GM23338 (cell line): ENCODE measurements around the gene CDCP1. TPM values are rescaled to one million over a fixed set of nuclear protein-coding genes. Genes with fewer than 3 reads are reported as not detected.

Experiments
- ATAC-seq: fragments of 200-7000 bp; cut with Tn5 transposase; 3 replicates; pipeline ENCODE4 v1.9.1; 2020
- DNase-seq: peaks from one replicate; pipeline ENCODE4 v3.0.0-alpha.2; 2015; ENCODE audit warnings: low spot score
- H2AFZ ChIP-seq: fragments of 200-600 bp; sonication (generic); 2 replicates; pipeline ENCODE4 v1.8.0; 2016; ENCODE audit warnings: antibody characterized with exemption, mild to moderate bottlenecking, moderate library complexity
- H3F3A ChIP-seq: fragments of 200-600 bp; sonication (generic); replicated peaks from 2 replicates; pipeline ENCODE4 v1.8.0; 2017; ENCODE audit warnings: antibody characterized with exemption, mixed run types, low read depth
- H3K27ac ChIP-seq: fragments of 200-600 bp; sonication (generic); 2 replicates; pipeline ENCODE4 v1.6.1; 2016; ENCODE audit warnings: low read depth
- H3K27me3 ChIP-seq: fragments of 200-600 bp; sonication (generic); 2 replicates; pipeline ENCODE4 v1.8.0; 2016; ENCODE audit warnings: mild to moderate bottlenecking, mixed run types, moderate library complexity; ENCODE audit not compliant: insufficient read depth
- H3K36me3 ChIP-seq: fragments of 200-600 bp; sonication (generic); 2 replicates; pipeline ENCODE4 v1.8.0; 2016; ENCODE audit warnings: mild to moderate bottlenecking; ENCODE audit not compliant: insufficient read depth
- H3K4me1 ChIP-seq: fragments of 200-600 bp; sonication (generic); 2 replicates; pipeline ENCODE4 v1.8.0; 2016; ENCODE audit warnings: mild to moderate bottlenecking, moderate library complexity; ENCODE audit not compliant: insufficient read depth
- H3K4me2 ChIP-seq: fragments of 200-600 bp; sonication (generic); 2 replicates; pipeline ENCODE4 v1.7.1; 2017; ENCODE audit warnings: mixed run types
- H3K4me3 ChIP-seq: fragments of 200-600 bp; sonication (generic); 2 replicates; pipeline ENCODE4 v1.6.1; 2016; ENCODE audit warnings: mixed run types
- H3K79me2 ChIP-seq: fragments of 200-600 bp; sonication (generic); replicated peaks from 2 replicates; pipeline ENCODE4 v1.8.0; 2017; ENCODE audit warnings: mild to moderate bottlenecking; ENCODE audit not compliant: insufficient read depth
- H3K9me2 ChIP-seq: fragments of 200-600 bp; sonication (generic); 2 replicates; pipeline ENCODE4 v1.8.0; 2017; ENCODE audit not compliant: insufficient read depth
- H4K20me1 ChIP-seq: fragments of 200-600 bp; sonication (generic); replicated peaks from 2 replicates; pipeline ENCODE4 v1.8.0; 2017; ENCODE audit warnings: mild to moderate bottlenecking; ENCODE audit not compliant: insufficient read depth
- H3K27ac Mint-ChIP-seq: 2 replicates; pipeline ENCODE4 v1.8.0; 2020; ENCODE audit warnings: inconsistent platforms, mild to moderate bottlenecking, moderate library complexity, mixed read lengths
- H3K27me3 Mint-ChIP-seq: 3 replicates; pipeline ENCODE4 v1.8.0; 2022; ENCODE audit warnings: low read depth, mild to moderate bottlenecking, moderate library complexity, mixed read lengths, inconsistent platforms; ENCODE audit not compliant: insufficient read depth, poor library complexity
- H3K36me3 Mint-ChIP-seq: 3 replicates; pipeline ENCODE4 v1.8.0; 2021; ENCODE audit warnings: low read depth, mild to moderate bottlenecking, inconsistent platforms, moderate library complexity, mixed read lengths
- H3K4me1 Mint-ChIP-seq: 3 replicates; pipeline ENCODE4 v1.8.0; 2020; ENCODE audit warnings: mild to moderate bottlenecking, inconsistent platforms, mixed read lengths
- H3K4me3 Mint-ChIP-seq: 3 replicates; pipeline ENCODE4 v1.8.0; 2021; ENCODE audit warnings: moderate library complexity, mild to moderate bottlenecking, inconsistent platforms, mixed read lengths
- H3K9me3 Mint-ChIP-seq: 3 replicates; pipeline ENCODE4 v1.8.0; 2020; ENCODE audit warnings: moderate library complexity, mild to moderate bottlenecking, inconsistent platforms, mixed read lengths
- JUNB ChIP-seq: IDR thresholded peaks from one replicate; pipeline ENCODE4 v1.6.1; 2016; ENCODE audit warnings: antibody characterized with exemption; ENCODE audit not compliant: unreplicated experiment
- ZNF114 ChIP-seq: fragments of 250-450 bp; sonication (Bioruptor Pico); IDR thresholded peaks from 2 replicates; pipeline ENCODE4 v1.5.0; 2020; ENCODE audit warnings: mild to moderate bottlenecking, moderate library complexity
- polyA plus RNA-seq: library from polyadenylated mRNA; unstranded; fragments of >200 nt; fragmentation: Nextera tagmentation; extraction: Ambion mirVana; gene quantifications from 2 replicates; pipeline ENCODE4 v1.2.1, GENCODE V29; 2016
- total RNA-seq: library from RNA; depleted of rRNA; stranded (reverse); fragments of >200 nt; shearing (Covaris generic); gene quantifications from 2 replicates; pipeline ENCODE4 v1.2.3, GENCODE V29; 2014
- TF ChIP-seq, protein P1 (sequence below), 2 experiments: fragments of 200-600 bp in 1 of 2; sonication (generic) in 1 of 2; conservative IDR thresholded peaks; 2 replicates each; pipeline versions ENCODE4 v1.5.1 to v1.6.1; 2016 to 2017; ENCODE audit warnings: antibody characterized with exemption in 2 of 2, low read depth in 2 of 2, mild to moderate bottlenecking in 2 of 2, moderate library complexity in 1 of 2
- TF ChIP-seq, protein P2 (sequence below): fragments of 250-450 bp; sonication (Bioruptor Pico); IDR thresholded peaks from 2 replicates; pipeline ENCODE4 v1.5.0; 2020; ENCODE audit warnings: mild to moderate bottlenecking, moderate library complexity

CDCP1 gene
- total and polyA plus RNA-seq, 2 experiments from 2014 or later = 7.7 to 20.1 TPM

DNA sequence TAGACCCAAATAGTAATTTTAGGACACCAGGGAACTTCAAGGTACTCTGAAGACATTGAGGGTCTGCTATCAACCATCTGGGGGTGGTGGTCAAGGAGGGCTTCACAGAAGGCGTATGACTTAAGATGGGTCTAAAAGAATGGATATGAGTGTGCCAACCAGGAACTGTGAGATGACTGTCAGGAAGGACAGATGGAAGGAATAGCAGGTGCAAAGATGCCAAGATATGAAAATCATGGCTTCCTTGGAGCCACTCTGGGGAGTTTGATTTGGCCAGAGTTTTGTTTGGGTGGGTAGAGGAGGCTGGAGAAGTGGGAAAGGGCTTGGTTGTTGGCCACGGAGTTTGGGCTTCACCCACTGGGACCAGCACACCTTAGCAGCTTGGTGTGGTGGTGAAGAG lies 21.2 kb downstream of the CDCP1 start:
- no peak overlapping the region for H2AFZ ChIP-seq
- Mint-ChIP-seq H3K4me1 (peaks cover 3% of the 10 kb centered on the region; the same call in 1 of the 3 replicates), H3K36me3 (no peaks in the 10 kb centered on the region), H3K27me3 (no peaks in the 10 kb centered on the region), H3K9me3 (no peaks in the 10 kb centered on the region), H3K4me3 (no peak overlapping the region), H3K27ac (no peak overlapping the region)
- no peak overlapping the region for H3K4me2 ChIP-seq
- no peaks in the 10 kb centered on the region for H3K36me3 ChIP-seq
- no peaks in the 10 kb centered on the region for H3K4me1 ChIP-seq
- no peaks in the 10 kb centered on the region for H3K27me3 ChIP-seq
- no peaks in the 10 kb centered on the region for H3F3A ChIP-seq
- no peaks in the 10 kb centered on the region for H3K9me2 ChIP-seq
- TF ChIP-seq, protein P1, sequence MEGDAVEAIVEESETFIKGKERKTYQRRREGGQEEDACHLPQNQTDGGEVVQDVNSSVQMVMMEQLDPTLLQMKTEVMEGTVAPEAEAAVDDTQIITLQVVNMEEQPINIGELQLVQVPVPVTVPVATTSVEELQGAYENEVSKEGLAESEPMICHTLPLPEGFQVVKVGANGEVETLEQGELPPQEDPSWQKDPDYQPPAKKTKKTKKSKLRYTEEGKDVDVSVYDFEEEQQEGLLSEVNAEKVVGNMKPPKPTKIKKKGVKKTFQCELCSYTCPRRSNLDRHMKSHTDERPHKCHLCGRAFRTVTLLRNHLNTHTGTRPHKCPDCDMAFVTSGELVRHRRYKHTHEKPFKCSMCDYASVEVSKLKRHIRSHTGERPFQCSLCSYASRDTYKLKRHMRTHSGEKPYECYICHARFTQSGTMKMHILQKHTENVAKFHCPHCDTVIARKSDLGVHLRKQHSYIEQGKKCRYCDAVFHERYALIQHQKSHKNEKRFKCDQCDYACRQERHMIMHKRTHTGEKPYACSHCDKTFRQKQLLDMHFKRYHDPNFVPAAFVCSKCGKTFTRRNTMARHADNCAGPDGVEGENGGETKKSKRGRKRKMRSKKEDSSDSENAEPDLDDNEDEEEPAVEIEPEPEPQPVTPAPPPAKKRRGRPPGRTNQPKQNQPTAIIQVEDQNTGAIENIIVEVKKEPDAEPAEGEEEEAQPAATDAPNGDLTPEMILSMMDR (conservative IDR thresholded peaks at IDR 0.05; ENCODE audit: low read depth in 2 of 2) = no peak
- TF ChIP-seq ZNF114 (CRISPR knock-in tag) = no peak
- TF ChIP-seq, protein P2, sequence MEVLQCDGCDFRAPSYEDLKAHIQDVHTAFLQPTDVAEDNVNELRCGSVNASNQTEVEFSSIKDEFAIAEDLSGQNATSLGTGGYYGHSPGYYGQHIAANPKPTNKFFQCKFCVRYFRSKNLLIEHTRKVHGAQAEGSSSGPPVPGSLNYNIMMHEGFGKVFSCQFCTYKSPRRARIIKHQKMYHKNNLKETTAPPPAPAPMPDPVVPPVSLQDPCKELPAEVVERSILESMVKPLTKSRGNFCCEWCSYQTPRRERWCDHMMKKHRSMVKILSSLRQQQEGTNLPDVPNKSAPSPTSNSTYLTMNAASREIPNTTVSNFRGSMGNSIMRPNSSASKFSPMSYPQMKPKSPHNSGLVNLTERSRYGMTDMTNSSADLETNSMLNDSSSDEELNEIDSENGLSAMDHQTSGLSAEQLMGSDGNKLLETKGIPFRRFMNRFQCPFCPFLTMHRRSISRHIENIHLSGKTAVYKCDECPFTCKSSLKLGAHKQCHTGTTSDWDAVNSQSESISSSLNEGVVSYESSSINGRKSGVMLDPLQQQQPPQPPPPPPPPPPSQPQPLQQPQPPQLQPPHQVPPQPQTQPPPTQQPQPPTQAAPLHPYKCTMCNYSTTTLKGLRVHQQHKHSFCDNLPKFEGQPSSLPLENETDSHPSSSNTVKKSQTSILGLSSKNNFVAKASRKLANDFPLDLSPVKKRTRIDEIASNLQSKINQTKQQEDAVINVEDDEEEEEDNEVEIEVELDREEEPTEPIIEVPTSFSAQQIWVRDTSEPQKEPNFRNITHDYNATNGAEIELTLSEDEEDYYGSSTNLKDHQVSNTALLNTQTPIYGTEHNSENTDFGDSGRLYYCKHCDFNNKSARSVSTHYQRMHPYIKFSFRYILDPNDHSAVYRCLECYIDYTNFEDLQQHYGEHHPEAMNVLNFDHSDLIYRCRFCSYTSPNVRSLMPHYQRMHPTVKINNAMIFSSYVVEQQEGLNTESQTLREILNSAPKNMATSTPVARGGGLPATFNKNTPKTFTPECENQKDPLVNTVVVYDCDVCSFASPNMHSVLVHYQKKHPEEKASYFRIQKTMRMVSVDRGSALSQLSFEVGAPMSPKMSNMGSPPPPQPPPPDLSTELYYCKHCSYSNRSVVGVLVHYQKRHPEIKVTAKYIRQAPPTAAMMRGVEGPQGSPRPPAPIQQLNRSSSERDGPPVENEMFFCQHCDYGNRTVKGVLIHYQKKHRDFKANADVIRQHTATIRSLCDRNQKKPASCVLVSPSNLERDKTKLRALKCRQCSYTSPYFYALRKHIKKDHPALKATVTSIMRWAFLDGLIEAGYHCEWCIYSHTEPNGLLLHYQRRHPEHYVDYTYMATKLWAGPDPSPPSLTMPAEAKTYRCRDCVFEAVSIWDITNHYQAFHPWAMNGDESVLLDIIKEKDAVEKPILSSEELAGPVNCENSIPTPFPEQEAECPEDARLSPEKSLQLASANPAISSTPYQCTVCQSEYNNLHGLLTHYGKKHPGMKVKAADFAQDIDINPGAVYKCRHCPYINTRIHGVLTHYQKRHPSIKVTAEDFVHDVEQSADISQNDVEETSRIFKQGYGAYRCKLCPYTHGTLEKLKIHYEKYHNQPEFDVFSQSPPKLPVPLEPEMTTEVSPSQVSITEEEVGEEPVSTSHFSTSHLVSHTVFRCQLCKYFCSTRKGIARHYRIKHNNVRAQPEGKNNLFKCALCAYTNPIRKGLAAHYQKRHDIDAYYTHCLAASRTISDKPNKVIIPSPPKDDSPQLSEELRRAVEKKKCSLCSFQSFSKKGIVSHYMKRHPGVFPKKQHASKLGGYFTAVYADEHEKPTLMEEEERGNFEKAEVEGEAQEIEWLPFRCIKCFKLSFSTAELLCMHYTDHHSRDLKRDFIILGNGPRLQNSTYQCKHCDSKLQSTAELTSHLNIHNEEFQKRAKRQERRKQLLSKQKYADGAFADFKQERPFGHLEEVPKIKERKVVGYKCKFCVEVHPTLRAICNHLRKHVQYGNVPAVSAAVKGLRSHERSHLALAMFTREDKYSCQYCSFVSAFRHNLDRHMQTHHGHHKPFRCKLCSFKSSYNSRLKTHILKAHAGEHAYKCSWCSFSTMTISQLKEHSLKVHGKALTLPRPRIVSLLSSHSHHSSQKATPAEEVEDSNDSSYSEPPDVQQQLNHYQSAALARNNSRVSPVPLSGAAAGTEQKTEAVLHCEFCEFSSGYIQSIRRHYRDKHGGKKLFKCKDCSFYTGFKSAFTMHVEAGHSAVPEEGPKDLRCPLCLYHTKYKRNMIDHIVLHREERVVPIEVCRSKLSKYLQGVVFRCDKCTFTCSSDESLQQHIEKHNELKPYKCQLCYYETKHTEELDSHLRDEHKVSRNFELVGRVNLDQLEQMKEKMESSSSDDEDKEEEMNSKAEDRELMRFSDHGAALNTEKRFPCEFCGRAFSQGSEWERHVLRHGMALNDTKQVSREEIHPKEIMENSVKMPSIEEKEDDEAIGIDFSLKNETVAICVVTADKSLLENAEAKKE = no peak
- H3K4me3 ChIP-seq = no peak overlapping the region
- ATAC-seq = no peak
- H4K20me1 ChIP-seq = peaks cover 9% of the 10 kb centered on the region; the same call in 1 of the 2 replicates
- peaks cover 12% of the 10 kb centered on the region for H3K79me2 ChIP-seq
- H3K27ac ChIP-seq = no peak overlapping the region
- no peak for DNase-seq

DNA sequence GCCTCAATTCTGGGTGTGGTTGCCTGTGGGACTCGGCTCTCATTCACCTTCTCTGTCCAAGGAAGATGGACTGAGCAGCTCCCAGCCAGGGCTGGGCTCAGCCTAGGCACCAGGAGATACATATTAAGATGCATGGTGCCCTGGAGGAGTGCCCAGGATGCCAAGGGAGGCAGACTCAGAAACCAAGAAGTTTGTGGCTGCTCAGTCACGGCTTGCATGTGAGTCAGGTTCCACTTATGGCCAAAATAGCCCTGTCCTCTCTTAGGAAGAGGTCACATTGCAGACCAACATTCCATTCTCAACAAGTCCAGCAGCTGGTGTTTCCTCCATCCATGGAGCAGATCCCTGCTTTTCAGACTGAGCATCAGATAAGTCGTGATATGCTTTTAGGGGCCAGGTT lies 21.8 kb downstream of the CDCP1 start:
- Histone ChIP-seq H3K4me2 (no peak overlapping the region), H3K4me3 (no peak overlapping the region), H3F3A (no peaks in the 10 kb centered on the region), H3K27ac (no peak overlapping the region), H3K27me3 (no peaks in the 10 kb centered on the region), H3K36me3 (no peaks in the 10 kb centered on the region), H3K79me2 (peaks cover 7% of the 10 kb centered on the region), H2AFZ (no peak overlapping the region), H4K20me1 (peaks cover 3% of the 10 kb centered on the region; the same call in 1 of the 2 replicates), H3K9me2 (no peaks in the 10 kb centered on the region), H3K4me1 (no peaks in the 10 kb centered on the region)
- Mint-ChIP-seq H3K9me3 (no peaks in the 10 kb centered on the region), H3K4me3 (no peak overlapping the region), H3K27me3 (no peaks in the 10 kb centered on the region), H3K27ac (no peak overlapping the region), H3K36me3 (no peaks in the 10 kb centered on the region), H3K4me1 (peaks cover 3% of the 10 kb centered on the region; the same call in 1 of the 3 replicates)
- DNase-seq (no peak), ATAC-seq (no peak)
- no peak for TF ChIP-seq JUNB
- TF ChIP-seq, protein P2 = no peak
